22Rv1 (cell line): ENCODE data around the gene ATP5F1E.
A peak's percentile ranks its signal among the peaks of the same experiment; 100 is the strongest.

Experiments
- H3K27ac ChIP-seq: fragments of 450-650 bp; 2 replicates; pipeline ENCODE4 v1.5.1; 2017
- CTCF ChIP-seq: fragments of 450-650 bp; IDR thresholded peaks from 2 replicates; pipeline ENCODE4 v1.5.1; 2017; ENCODE audit warnings: mild to moderate bottlenecking
- ZFX ChIP-seq: fragments of 450-650 bp; IDR thresholded peaks from 2 replicates; pipeline ENCODE4 v1.6.1; 2017; ENCODE audit warnings: antibody characterized with exemption, borderline replicate concordance

Gene ATP5F1E

GRCh38 chr20:59000326-59000725 lies 31.8 kb downstream of the ATP5F1E start:
- H3K27ac ChIP-seq: no peak overlapping the region
- TF ChIP-seq ZFX: no peak
- no peak for TF ChIP-seq CTCF

DNA sequence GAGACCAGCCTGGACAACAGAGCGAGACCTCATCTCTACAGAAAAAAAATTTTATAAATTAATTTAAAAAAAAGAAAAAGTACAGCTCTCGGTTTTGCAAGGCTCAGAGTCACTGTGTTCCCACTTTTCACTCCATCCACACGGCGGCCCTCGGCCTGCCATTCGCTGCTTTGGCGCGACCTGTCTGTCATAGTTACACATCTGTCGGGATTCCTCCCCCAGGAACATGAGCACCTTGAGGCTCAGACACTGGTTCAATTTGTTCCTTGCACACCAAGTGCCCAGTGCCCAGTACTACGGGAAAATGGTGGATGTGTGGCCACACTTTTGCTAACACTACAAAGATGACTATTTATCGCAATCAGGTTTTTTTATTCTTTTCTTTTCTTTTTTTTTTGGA lies 33.5 kb downstream of the ATP5F1E start:
- TF ChIP-seq ZFX: no peak
- TF ChIP-seq CTCF: no peak
- H3K27ac ChIP-seq: no peak overlapping the region

DNA sequence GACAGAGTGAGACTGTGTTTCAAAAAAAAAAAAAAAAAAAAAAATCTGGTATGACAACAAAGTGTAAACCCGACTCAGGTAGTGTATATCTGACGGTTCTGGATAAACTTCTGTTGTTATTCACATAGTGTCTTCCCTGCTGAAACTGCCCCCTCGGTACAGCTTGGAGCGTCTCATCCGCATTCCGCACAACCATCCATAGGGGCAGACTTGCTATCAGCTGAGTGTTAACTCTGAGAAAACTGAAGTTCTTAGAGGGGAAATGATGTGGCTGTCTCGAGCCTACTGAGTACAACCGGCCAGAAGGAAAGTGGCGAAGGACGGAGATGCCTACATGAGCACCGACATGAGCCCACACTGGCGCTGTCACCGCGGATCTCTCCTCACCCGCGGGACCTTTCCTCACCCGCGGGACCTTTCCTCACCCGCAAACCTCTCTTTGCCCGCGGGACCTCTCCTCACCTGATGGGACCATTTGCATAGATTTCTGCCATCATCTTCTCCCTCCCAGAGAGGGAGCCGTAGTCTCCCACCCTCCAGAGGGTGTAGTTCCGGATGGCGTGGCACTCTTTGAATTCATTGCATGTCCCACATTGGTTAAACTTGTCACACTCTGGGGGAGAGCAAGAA lies 34.9 kb downstream of the ATP5F1E start:
- no peak overlapping the region; the same call in 1 of the 2 replicates for H3K27ac ChIP-seq
- TF ChIP-seq CTCF: no peak
- no peak for TF ChIP-seq ZFX

GRCh38 chr20:58996226-58996611 lies 35.9 kb downstream of the ATP5F1E start:
- TF ChIP-seq ZFX (no peak), CTCF (no peak)

DNA sequence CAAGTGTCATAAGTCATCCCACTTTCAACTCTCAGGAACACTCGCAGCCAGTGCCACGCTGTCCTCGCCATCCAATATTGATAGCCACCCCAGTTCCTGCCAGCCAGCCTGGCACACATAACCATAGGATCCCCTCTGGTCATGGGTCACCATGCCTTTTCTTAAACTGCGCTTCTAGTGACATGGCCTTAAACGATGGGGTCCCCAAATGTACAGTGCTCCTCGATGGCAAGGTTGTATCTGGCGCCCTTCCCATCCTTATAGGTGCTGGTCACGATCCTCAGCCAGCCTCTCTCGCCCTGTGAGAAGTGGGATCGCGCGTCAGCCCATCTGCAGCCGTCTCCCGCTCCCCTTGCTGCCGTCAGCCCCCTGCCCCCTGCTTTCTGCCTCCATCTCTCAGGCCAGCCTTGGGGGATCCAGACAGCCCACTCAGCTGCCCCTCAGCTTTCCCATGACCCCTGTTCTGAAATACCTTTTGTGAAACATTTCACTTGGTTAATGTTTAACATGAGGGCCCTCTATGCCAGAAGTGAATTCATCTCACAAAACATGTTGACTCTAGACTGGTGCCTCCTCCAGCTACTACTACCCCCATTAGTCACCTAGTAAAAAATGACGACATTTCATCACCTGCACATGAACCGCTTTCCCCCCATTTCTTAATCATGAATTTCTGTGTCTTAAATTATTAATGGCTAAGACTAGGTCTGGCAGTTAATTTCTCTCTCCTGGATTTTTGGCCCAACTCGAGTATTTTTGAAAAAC lies 36.5 kb downstream of the ATP5F1E start:
- H3K27ac ChIP-seq: peak overlapping the region; percentile 58
- no peak for TF ChIP-seq CTCF
- no peak for TF ChIP-seq ZFX

More at GRCh38 chr20:58996226-58996611, 35.9 kb downstream of the ATP5F1E start:
- peak overlapping the region; percentile 58 for H3K27ac ChIP-seq

DNA sequence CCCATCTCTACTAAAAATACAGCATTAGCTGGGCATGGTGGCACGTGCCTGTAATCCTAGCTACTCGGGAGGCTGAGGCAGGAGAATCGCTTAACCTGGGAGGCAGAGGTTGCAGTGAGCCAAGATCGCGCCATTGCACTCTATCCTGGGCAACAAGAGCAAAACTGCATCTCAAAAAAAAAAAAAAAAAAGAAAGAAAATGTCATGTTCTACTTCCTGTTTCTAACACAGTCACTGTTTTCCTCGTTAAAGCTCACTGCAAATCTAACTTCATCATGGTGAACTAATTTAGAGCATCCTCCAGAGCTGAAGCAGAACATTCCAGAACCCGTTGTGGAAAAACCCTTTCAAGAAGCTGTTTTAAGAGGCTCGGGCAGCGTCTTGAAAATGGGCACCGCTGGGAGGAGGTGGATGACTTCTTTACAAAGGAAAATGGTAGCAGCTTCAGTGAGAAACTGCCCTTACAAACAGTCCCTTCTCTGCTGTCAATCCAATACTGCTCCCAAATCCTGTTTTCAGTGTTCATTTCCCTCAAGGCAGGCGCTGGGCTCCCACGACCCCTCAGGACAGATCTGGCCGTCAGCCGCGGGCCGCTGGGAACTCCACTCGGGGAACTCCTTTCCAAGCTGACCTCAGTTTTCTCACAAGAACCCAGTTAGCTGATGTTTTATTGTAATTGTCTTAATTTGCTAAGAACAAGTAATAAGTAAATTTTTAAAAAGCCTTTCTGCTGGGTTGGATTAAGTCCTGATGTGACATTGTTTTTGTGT lies 37.6 kb downstream of the ATP5F1E start:
- peak overlapping the region; percentile 58 for H3K27ac ChIP-seq
- TF ChIP-seq ZFX (no peak), CTCF (no peak)
